Left lobe of liver (tissue), 2 donors: ENCODE results near the gene ST6GALNAC3. TPM values are rescaled to one million over a fixed set of nuclear protein-coding genes. Genes with fewer than 3 reads are reported as not detected.

Experiments used
- ATAC-seq: fragments of 200-7000 bp; cut with Tn5 transposase; one replicate; pipeline ENCODE4 v1.9.1; 2020; ENCODE audit warnings: mild to moderate bottlenecking, moderate library complexity
- DNase-seq: peaks from one replicate; pipeline ENCODE4 v3.0.0-alpha.2; 2020; ENCODE audit warnings: low spot score
- total RNA-seq: library from RNA; stranded (reverse); gene quantifications from one replicate; pipeline ENCODE4 v1.2.1, GENCODE V29; 2021
- donor health status: DM: no; HTN: no; CAD: no; lungs with moderate emphysema.
- donor health status: DM: no; HTN: yes; CAD: no.

ST6GALNAC3 gene
- total RNA-seq, 1 donor from 2014 or later, result 2.6 TPM

DNA sequence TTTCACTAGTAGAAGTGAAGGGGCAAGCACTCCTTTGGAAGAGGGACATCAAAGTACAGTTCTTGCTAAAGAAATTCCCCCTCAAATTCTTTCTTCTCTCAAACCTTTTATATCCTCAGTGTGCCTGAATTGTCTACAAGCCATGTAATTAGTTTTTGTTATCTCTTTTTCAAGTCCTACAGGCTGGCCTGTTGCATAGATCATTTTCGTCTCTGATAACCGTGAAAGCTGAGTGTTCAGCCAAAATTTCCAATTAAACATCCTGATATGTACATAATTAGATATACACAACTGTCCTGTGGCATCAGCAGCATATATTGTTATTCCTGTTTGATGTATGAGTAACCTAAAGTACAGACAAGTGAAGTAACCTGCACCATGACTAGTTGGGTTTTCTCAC is 417.2 kb downstream of the ST6GALNAC3 start:
- no peak for DNase-seq
- no peak for ATAC-seq

DNA sequence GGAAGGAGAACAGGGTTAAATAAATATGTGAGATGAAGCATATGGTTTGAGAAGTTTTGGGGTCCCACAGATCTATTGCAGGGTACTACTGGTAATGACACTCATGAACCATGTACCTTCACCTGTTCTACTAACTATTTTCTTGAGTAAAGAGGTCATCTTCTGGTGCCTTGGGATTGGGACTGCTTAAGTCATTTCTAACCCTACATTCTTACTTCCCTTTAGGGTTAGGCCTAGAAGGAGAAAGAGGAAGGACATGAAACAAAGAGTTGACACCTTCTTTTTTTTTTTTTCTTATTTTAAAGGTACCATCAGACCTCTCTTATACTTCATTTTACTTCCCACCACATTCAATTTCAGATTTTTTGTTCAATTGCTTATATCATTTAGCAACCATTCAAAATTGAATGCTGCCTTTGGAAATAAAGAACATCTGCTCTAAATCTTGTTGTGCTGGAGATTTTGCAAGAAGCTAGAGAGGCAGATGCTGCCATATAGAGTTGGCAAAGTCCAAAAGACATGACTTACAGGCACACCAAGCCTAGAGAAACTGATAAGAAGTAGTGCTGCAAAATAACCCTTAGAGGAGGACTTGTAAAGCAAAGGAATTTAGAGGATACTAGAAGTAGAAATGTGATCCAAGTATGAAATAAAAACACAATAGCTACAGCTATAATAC is 418.3 kb downstream of the ST6GALNAC3 start:
- no peak for ATAC-seq
- DNase-seq, result no peak

DNA sequence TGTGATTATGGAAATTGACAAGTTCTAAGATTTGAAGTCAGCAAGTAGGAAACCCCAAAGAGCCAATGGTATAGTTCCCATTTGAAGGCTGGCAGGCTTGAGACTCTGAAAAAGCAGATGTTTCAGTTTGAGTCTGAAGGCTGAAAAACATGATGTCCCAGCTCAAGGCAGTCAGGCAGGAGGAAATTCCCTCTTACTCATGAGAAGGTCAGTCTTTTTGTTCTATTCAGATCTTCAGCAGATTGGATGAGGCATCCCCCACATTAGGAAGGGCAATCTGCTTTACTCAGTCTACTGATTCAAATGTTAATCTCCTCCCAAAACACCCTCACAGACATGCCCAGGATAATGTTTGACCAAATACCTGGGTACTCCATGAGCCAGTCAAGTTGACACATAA is 420.3 kb downstream of the ST6GALNAC3 start:
- DNase-seq (no peak), ATAC-seq (no peak)

DNA sequence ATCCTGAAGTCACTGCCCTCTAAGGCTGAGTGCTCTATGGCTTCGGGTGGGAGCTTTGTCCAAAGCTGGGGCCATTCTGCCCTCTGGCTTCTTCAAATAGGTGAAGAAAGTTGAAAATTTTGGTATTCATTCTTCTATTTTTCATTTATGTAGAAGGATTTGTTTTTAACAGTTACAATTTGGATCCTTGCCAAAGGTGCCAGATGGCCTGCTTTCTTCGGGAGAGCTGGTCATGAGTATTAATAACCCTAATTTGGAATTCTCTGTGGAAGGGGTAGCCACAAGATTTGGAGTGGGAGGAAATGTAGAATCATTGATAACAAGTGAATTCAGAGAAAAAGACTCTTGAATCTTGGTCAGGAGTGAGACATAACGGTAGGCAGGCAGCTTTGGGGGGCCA is 422.3 kb downstream of the ST6GALNAC3 start:
- DNase-seq (no peak), ATAC-seq (no peak)

DNA sequence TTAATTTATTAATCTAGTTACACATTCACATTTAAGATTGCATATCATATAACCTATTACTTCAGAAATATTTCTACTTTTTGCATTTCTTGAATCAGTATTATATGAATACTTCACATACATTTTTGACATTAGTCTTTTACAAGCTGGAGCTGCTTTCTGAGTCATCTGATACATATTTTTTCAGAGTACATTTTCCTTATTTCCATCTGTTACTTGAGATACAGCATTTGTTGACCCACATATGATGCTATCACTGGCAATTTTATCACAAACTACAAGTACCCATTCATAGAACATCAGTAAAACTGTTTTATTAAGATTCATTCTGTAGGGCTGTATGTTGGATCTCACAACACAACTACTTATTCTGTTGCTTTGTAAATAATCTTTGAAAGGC is 425.6 kb downstream of the ST6GALNAC3 start:
- no peak for ATAC-seq

DNA sequence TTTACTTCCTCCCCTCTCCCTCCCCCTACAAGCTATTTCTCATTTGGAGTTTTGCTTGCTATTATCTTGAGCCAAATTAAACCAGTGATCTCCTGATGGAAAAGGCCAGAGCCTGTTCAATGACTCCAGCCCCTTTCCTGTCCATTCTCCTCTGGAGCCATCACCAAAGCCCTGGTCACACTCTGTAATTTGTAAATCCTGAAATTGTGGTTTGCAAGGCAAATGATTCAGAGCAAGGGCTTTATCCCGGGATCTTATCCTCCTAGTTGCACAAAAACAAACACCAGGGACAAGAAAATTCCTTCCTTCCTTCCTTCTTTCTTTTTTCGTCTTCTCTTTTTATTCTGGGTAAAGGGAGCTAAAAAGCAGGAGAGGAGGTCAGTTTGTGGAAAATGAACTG is 426.6 kb downstream of the ST6GALNAC3 start:
- DNase-seq, result no peak
- ATAC-seq, result no peak

More for the DNA sequence above, 425.6 kb downstream of the ST6GALNAC3 start:
- no peak for DNase-seq

DNA sequence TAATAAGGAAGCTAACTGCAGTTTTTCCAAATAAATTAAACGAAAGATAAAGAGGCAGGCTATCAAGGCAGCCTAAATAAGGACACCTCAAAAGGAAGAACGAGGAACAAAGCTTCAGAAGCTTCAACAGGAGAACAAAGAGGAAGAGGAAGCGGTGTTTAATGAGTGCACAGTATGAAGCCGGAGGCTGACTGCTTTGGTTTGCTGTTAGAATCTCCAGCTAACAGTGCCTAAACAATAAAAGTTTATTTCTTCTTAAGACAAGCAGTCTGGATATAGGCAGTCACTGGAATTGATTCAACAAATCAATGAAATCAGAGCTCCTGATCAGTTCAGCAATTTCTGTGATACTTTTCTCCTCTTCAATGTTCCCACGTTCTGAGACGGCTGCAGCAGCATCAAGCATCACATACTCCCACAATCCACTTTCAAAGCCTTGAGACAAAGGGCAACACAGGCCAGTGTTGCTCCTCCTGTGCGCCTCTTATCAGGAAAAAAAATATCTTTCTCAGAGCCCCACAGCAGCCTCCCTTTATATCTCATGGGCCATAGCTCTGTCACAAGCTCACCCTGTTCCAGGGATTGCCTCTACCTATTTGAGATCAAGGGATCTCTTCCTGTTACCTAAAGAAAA is 427.2 kb downstream of the ST6GALNAC3 start:
- no peak for DNase-seq
- no peak for ATAC-seq

DNA sequence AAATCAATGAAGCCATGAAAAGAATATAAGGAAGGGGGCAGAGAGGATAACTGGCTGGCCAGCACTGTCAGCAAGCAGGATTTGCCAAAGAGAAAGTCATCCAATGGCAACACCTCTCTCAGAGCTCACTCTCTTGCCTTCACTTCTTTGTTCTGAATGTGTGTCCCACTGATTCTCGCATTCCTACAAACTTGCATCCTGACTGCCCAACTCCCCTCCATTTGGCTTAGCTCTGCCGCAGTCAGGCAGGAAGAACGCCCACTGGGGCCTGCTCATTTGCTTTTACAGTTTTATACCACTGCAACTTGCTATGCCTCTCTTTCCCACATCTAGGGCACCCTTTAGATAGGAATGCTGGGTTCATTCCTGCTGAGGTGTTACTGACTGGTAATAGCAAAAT is 428.6 kb downstream of the ST6GALNAC3 start:
- ATAC-seq, result no peak

DNA sequence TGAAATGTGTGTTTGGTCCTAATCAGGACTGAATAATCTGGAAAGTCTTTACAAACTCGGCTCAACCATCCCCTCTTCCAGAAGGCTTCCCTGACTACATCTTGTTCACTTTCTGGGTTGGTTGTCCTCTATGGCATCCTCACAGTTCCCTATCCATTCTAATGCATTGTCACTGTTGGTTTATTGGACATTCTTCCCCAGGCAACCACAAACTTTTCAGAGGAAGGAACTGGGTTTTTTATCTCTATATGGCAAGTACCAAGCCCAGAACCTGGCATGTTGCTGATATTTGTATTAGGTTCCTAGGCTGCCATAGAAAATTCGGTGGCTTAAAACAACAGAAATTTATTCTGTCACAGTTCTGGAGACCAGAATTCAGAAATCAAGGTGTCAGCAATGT is 429.2 kb downstream of the ST6GALNAC3 start:
- no peak for DNase-seq
- ATAC-seq, result no peak

More for the DNA sequence above, 428.6 kb downstream of the ST6GALNAC3 start:
- no peak for DNase-seq

DNA sequence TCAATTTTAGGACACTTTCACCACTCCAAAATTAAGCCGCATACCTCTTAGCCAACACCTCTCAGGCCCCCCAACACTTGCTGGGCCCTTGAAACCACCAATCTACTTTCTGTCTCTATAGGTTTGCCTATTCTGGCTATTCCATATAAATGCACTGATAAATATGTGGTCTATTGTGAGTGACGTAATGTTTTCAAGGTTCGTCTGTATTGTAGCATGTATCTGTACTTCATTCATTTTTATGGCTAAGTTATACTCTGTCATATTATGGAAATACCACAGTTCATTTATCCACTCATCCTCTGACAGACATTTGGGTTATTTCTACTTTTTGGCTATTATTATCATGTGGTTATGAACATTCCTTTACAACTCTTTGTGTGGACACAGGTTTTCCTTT is 432.8 kb downstream of the ST6GALNAC3 start:
- DNase-seq (no peak), ATAC-seq (no peak)

DNA sequence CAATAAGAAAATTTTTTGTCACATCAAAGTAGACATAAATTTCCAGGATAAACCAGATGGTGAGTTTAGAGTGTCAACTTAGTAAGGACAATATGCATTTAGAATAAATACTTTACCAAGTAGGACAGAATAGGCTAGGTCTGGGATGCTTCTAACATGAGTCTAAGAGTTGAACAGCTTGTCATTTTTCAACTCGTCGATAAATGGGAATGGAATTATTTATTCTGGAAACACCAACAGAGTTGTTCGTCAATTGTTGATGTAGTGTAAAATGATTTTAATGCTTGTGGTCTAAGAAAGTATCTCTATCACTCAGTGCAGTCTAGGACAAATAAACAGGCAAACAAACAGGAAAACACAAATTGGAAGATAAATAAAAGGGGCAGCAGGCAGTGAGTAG is 434.3 kb downstream of the ST6GALNAC3 start:
- ATAC-seq, result no peak
- DNase-seq, result no peak

DNA sequence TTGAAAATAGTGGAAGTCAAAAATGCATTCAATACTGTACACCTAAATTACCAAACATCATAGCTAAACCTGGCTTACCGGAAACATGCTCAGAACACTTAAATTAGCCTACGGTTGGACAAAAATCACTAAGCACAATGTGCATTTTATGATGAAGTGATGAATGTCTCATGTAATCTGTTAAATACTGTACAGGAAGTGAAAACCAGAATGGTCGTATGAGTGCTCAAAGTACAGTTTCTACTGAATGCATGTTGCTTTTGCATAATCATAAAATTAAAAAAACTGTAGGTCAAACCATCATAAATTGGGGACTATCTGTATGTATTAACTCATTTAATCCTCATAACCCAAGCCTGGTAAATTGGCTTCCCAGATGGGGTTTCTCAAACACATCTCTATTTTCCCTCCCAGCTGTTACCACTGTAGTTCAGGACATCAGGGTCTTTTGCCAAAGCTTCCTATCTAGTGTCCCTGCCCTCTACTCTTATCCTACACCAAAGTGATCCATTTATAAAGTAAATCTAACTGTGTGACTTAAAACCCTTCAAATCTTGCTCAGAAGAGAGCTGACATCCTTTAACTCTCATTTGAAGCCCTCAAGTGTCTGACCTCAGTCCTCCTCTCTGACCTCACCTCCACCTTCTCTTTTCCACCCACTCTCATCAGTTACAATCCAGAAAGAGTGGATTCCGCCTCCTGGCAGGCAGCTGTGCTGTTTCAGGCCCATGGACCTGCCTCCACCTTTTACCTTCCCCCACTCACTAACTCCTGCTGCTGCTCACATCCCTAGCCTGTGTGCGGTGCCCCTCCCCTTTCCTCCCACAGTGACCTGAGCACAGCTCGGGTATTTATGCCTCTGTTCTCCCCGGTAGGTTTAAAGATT is 436.4 kb downstream of the ST6GALNAC3 start:
- ATAC-seq, result no peak
- DNase-seq, result no peak

DNA sequence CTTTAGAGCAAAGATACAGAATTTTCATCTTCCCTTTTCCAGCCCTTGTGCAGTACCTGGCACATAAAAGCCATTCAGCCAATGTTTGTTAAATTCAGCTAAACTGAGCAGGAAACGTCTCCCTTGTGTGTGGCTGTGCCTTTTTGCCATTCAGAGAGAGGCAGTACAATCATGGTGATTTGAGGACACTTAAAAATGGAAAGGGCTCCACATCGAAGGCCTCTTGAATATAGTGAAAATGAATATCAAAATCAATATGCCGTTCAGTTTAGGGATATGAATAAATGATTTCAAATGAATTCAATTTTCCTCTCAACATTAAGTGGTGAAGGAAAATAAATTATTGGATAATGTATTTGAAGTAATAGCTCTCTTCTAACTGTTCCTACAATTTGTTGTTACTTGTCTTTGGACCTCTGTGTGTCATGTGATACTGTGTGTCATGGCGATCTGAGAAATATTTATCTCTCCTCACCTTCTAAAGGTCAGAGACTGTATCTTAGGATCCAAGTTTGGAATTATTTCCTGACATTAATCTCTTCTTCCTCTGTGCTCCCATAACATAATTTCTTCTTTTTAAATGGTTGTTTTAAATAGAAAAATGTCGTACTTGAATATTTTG is 437.1 kb downstream of the ST6GALNAC3 start:
- ATAC-seq (no peak), DNase-seq (no peak)

DNA sequence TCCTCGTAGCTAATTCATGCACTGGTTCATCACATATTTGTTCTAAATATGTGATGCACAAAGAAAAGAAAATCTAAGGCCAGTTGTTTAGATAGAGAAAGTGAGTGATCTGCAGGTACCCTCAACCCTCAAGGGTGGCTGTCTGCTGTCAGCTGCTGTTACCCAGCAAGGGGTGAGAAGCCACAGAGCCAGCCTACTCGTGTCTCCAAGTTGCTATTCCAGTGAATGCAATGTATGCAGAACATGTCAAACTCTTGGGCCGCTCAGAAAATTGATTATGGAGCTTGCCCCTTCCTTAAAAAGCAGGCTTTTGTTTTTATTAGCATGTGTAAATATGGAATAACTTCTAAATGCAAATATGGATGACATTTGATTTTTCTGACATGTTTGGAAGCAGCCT is 456.4 kb downstream of the ST6GALNAC3 start:
- DNase-seq, result no peak
- ATAC-seq, result no peak

DNA sequence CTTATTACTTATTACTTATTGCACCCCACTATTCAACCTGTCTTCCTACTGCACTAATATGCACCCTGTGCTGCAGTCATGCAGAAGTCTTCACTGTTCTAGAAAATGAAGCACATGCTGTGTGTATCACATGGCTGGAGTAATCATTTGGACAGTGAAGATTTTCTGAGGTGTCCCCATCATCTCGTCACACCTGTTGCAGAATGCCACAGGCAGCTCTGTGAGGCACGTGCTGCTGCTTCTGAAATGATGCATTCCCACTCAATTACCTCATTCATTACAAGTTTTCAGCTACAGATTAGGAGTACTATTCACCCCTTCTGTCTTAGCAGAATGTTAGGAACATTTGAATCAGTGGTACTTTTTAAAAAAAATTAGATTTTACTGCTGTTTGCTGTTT is 467.1 kb downstream of the ST6GALNAC3 start:
- no peak for DNase-seq
- ATAC-seq, result no peak

DNA sequence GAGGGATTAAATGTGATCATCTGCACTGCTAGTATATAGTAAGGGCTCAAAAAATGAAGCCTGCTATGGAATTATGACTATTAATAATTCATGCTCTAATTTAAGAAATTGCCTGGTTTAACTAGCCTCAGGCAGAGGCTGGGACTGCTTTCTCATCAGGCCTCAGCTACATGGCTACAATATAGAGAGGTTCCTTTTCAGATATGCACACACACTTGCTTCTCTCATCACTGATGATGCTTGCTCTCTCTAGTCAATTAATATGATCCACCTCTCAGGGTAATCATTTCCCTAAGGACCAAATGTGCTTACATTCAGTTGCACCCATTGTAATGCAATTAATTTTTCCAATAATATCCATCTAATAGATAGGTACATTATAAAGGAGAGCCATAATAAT is 467.8 kb downstream of the ST6GALNAC3 start:
- DNase-seq (no peak), ATAC-seq (no peak)

DNA sequence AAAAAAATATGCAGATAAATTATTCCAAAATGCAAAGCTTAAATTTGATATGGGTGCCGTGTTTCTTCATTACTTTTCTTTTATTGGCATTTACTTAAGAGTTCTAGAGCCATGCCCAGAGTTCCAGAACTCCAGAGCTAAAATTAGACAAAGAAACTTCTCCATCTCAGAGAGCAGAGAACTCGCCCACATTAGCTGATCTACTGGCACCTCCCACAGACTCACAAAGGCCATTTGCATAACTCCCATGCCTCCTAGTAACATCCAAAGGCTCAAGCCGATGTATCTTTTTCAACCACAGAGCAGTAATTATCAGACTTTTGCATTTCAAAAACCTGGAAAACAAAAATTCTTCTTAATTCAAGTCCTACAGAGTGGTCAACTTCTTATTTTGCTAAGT is 468.9 kb downstream of the ST6GALNAC3 start:
- ATAC-seq, result no peak
- DNase-seq, result no peak

DNA sequence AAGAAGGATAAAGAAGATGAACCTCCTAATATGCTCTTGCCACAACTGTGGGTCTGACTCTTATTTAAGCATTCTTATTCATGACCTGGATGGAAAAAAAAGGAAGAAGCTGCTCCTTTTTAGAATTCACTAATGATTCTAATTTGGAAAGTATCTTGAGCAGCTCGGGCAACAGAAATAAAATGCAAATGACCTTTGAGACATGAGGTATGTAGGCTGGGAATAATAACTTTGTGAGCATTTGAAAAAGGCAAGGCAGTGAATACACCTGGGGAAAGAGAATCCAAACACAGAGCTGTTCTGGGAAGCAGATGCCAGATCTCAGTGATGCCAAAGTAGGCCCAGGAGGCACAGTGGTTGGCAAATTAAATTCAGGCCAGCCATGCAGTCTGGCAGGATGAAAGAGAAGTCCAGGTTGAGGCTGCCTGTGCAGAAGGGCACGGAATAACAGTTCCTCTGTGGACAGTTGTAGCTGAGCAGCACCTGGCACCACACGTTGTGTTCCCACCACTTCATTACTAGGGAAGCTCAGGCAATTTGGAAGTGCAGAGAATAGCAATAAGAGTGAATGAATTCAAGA is 471.9 kb downstream of the ST6GALNAC3 start:
- DNase-seq (no peak), ATAC-seq (no peak)

DNA sequence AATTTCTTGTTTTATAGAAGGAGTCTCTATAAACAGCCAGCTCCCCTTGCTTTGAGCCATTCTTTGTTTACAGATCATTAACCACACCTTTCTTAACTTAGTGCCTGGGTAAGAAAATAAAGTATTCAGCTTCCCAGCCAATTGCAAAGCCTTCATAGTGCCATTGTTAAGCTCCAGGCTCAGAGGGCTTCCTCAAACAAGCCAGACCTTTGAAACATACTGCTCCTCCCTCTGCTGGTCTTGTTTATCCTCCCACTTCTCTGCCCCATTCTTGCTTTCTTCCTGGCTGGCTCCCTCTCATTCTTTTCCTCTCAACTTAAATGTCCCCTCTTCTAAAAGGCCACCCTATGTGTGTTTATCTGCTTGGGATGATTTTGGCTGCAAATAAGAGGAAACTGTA is 473.4 kb downstream of the ST6GALNAC3 start:
- no peak for ATAC-seq

DNA sequence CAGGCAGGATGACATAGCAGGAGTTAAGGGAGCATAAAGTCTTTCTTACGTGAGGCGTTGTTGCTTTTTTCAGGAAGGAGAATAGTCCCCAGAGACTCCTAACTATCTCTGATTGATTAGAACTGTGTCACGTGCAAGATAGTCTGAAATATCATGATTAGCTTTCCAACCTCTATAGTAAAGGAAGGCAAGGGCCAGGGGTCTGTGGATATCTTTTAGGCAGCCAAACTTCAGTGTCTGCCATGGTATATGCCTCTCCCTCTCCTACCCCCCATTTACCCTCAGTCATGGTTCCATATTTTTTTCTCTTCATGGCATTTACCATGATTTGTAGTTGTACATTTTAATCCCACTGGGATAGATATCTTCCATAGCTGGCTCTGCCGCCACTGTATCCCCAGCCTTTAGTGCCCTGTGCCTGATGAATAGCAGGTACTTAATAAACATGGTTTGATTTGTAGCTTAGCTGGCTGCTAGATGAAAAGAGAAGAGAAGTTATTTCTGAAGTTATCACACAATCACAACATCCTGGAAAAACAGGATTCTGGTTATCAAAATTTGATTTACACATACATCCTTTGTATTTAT is 474.1 kb downstream of the ST6GALNAC3 start:
- ATAC-seq (no peak), DNase-seq (no peak)

More for the DNA sequence above, 473.4 kb downstream of the ST6GALNAC3 start:
- no peak for DNase-seq

DNA sequence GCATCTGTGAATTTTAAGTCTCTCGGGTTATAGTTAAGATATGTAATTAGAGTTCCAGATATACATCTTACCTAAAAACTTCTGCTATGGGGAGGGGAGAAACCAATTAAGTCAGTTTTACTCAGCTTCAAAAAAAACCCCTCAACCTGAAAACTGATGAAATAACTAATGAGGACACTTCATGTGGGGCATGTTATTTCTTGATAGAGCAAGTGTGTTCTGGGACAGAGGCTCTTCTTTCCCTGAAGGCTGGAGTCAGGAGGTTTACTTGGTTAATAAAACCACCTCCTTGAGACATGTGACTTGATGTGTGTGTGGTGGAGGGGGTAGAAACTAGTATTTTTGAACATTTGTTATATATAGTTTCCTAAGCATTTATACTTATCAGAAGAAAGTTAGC is 479.7 kb downstream of the ST6GALNAC3 start:
- no peak for ATAC-seq
- DNase-seq, result no peak
